HG03442 (cell line): ENCODE results near the gene TMEM260.

Source experiments
- ATAC-seq: cut with Tn5 transposase; IDR thresholded peaks from one replicate; pipeline ENCODE4 v1.9.1; 2021; ENCODE audit warnings: mild to moderate bottlenecking, moderate library complexity; ENCODE audit not compliant: unreplicated experiment

The TMEM260 gene

DNA sequence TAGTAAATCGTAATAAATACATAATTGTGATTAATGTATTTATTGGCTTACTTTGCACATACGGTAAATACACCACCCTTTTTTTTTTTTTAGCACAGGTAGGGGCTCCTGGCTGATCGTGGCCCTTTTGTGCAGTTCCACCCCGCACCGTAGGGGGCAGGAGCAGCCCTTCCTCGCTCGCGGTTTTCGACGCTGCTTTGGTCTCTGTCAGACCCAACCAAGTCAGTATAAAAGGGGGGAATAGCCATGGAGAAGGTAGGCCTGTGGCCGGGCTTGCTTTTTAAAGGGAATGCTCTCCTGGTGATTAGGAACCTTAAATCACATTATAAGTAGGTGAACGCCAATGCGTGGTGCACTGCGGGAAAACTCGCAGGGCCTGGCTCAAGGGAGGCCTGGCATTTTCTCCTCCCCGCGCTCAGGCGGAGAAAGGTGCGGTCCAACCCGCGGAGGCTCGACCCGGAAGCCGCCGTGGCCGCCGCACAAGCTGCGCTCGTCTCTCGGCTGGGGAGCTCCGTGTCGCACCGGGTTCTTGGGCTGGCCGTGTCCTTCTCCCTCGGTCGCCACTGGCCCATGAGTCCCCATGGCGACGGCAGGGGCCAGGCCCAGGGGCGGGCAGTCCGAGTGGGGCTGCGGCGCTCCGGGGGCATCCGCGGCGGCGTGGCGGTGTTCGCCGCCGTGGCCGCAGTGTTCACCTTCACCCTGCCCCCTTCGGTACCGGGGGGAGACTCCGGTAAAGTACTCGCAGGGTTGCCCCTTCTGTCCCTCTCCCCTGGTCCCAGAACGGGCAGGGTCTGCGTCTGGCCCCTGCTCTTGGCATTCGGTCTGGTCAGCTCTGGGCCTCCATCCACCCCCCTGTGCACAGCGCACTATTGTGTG, at the start of gene TMEM260:
TMEM260 (plus strand) TSS at position 454 of the 876 bp plus-strand sequence; CDS start at position 571, 117 bp downstream.
- ATAC-seq, result peak; percentile 85

DNA sequence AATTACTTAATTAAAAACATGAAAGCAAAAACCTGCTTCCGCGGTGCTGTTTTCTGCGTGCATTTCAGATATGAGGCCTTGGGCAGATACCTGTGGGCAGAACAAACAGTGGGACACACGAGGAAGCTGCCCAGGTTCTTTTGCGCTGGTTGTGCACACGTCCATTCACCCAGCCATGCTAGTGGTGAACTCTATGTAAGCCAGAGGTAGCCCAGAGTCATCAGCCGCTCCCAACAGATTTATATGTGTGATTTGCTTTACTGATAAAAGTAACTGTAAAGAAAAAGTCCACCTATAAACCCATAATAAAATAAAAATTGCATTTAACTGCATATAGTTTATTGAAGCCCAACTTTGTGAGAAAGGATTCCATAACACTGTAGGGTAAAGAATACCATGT, 47.1 kb upstream of the TMEM260 start:
- no peak for ATAC-seq

DNA sequence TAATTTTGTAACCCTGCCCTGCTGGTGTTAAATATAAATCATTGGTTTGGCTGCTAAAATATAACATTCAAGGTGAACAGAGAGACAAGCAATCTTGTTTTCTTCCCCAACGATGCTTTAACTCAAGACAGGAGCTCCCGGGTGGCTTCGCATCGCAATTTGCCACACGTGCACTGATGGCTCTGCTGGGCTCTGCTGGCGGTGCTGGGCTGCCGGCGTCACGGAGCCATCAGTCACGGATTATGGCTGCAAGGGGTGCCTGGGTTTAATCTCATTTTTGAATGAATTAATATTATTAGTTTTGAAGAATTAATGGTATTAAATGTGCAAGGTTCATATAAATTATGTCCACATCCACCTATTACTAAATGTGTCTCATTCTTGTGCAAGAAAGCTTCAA, 44.9 kb upstream of the TMEM260 start:
- ATAC-seq, result no peak

DNA sequence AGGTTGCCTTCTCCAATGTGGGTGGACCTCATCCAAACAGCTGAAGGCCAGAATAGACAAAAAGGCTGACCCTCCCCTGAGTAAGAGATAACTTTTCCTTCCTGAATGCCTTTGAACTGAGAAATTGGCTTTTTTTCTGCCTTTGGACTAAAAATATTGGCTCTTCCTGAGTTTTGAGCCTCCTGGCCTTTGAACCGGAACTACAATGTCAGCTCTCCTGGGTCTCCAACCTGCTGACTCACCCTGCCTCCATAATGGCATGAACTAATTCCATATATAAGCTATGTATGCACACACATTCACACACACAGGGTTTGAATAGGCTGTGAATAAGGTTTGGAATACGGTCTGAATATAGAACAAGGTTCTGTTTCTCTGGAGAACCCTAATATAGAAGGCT, 39.7 kb upstream of the TMEM260 start:
- ATAC-seq, result no peak

DNA sequence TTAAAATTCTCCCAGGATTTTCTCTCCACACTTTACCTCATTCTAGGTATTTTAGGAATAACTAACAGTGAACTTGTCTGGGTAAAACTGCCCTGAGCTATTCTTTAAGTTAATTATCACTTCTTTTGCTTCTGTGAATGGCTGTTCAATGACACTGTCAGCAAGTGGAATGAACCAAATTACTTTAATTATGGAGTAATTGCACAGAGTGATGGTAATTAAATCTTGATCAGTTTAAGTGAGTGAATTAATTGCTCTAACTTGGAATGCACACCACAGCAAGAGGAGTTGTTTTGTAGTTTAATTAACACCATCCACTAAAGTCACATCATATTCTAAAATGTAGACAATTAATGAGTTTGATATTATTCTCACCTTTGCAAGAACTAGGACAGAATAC, 36.2 kb upstream of the TMEM260 start:
- no peak for ATAC-seq

DNA sequence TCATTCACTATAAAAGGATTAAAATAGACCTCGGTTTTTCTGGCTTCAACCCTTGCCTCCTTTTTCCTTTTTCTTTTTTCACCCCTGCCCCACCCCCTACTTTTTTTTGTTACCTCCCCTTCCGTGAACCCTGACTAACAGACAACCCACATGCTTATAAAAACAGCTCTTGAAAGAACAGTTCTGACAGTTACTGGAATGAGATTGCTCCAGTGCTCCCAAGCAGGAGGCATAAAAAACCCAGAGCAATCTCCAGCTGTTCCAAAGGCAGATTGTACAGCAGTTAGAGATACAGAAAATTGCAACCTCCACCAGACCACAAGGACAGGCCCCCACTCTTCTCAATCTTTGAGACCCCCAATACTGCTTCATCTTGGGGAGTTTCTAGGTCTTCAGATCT, 29.9 kb upstream of the TMEM260 start:
- no peak for ATAC-seq

DNA sequence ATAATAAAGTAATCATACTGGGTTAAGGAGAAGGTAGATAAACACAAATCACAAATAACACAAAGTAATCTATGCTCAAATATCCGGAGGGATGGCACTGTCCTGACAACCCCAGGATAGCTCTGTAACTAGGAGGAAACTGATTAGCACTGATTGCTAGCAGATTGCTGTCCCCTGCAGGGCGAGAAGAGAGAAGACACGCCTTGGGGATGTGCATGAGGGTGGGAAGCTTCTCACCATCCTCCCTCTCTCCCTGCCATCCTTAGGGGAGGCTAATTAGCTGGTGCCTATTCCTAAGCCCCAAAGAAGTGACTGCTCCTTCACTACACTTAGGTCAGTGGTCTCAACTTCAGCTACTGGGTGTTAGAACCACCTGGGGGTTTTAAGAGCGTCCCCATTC, 27.0 kb upstream of the TMEM260 start:
- ATAC-seq, result no peak

DNA sequence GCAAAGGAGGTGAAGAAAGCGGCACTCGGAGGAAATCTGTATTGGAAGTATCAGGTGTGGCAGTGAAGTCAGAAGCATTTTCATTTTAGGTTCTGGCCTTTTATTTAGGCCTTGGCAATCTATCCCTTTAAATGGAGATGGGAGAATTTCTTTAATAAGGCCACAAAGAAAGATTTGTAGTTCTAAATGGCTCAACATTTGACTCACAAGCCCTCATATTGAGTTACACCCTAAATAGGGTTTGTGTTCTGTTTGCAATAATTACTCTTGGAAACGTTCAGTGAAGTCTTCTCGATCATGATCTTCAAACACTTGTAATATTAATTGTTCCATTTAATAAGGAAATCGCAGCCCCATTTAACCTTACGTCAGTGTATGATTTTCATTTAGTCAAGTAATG, 25.3 kb upstream of the TMEM260 start:
- ATAC-seq, result no peak

DNA sequence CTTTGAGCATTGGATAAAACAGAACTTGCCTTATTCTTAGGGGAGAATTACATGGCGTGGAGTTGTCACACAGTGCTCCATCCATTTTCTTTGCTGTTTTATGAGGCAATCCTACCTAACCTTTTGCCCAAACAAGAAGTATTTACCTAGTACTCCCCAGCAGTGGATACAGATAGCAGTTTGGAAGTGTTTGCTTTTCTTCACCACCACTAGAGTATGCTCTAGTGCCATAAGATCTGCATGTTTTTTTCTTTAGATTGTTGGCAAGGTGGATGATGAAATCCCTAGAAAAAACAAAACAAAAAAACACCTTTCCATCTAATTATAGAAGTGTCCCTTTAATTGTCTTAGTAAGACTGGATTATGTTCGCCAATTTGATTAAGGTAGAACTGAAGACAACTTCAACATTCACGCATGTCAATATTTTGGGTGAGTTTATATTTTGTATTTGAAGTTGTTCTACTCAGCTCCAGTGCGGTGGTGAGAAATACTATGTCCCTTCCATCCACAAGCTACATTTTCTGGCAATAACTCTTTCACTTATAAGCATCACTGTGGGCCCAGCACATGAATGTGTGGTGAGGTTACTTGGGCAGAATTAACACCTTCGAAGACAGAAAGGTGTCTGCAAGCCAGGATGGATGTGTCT, 23.6 kb upstream of the TMEM260 start:
- ATAC-seq, result no peak

DNA sequence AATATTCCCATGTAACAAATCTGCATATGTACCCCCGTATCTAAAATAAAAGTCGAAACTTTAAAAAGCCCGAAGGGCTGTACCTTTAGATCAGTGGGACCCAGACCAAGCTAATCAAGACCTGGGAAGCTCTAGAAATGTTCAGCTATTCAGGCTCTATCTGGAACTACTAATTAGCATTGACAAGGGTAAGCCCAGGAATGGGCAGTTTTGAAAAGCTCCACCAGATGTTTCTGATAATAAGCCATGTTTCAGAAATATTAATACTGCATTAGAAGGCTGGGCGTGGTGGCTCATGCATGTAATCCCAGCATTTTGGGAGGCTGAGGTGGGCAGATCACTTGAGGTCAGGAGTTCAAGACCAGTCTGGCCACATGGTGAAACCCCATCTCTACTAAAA, 20.4 kb upstream of the TMEM260 start:
- ATAC-seq, result no peak

DNA sequence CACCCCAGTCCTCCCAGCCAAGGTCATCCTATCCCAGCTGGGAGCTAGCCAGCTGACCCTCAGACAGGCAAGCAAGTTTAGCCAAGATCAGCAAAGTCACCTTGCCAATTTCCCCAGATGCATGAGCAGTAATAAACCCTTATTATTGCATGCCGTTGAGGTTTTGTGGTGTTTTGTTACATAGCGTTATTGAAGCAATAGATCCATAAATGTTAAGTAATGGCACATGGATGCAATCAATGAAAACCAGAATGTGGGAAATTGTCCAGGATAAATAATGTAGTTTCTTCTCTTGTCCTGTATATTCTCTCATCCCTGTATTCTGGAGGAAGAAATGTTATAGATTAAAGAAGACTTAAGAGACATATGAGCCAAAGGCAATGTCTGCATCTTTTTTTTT, 18.0 kb upstream of the TMEM260 start:
- no peak for ATAC-seq

DNA sequence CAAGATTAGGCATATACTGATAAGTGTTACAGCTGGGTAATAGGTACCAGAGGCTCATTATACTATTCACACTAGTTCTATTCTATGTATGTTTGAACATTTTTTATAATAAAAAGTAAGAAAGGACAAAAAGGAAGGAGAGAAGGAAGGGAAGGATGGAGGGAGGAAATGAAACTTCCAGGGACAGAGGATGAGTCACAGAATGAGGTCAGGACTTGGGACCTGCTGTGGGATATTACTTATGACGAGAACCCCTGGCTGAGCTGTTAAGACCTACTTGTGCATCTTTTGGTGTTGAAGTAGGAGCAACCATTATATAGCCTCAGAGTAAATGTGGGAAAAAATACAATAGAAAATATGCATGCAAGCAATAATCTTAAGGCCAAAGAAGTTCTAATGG, 16.7 kb upstream of the TMEM260 start:
- ATAC-seq, result no peak

DNA sequence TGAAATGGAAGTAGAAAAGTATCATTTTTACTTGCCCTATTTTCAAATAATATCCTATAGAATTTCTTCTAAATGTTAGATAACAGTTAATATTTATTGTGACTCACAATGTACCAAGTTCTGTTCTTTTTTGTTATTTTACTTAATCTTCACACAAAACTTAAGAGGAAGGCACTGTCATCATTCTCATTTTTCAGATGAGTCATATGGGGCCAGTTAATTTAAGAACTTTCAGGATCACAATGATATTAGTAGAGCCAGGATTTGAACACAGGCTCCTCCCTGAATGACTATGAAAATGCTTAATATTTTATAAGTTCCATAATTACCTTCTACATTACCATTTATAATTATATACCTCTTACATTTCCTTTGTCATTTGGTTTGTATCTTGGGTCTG, 10.4 kb upstream of the TMEM260 start:
- ATAC-seq, result no peak

DNA sequence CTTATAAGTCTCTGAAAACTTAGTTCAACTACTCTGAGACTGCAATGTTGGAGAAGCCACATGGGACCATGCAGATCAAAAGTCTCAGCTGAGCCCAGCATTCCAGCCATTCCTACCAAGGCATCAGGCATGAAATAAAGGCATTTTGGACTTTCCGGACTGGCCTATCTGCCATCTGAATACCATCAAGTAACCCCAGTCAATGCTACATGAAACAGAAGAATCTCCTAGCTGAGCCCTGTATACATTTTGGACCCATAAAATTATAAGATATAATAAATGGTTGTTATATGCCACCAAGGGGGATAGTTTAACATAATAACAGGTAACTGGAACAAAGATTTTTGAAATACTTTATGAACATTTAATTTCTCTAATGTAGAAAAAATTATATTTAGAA, 9.3 kb upstream of the TMEM260 start:
- ATAC-seq, result no peak

DNA sequence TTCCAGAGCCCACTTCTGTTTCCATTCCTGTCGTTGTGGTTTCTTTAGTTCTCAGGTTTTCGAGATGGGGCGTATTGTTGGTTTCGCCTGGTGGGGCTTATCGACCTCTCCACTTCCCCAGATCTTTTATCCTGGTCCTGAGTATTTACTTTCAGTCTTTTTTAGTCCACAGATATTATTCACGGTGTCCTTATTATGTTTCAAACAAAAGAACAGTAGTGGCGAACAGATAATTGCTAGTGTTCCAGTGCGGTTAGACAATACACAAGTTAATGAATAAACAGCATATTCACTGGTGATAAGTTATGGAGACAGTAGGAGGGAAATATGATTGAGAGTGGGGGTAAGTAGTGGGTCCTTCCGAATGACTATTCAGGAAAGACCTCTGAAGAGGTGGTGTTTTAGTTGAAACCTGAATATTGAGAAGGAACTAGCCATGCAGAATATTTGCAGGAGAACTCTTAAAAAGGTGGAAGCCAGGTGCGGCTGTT, 668 bp downstream of the TMEM260 start:
- ATAC-seq, result no peak

DNA sequence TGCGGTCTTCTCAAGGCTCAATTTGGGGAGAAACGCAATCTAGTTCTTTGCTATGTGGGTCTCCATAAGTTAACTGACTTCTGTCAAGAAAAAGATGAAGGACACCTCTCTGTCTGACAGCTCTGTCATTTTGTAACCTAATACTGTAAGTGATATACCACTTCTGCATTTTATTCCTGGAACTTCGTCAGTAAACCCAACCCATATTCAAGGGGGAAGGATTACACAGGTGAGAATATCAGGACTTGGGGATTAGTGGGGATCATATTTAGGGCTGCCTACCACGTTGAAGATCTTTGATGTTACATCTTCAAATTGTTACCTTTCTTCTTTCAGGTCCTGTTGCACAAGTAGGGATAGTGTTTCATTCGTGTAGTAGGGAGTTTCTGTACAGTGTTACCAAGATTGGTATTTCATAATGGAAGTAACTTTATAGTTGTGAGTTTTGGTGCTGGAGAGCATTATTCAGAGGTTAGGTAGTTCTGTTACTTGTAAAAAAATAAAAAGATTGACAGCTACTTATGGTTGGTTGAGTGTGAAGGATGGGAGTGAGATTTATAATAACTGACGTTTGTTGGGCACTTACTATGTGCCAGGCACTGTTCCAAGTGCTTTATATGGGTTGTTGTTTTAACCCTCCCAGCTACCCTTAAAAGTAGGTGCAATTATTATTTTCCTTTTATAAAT, 1.6 kb downstream of the TMEM260 start:
- no peak for ATAC-seq

DNA sequence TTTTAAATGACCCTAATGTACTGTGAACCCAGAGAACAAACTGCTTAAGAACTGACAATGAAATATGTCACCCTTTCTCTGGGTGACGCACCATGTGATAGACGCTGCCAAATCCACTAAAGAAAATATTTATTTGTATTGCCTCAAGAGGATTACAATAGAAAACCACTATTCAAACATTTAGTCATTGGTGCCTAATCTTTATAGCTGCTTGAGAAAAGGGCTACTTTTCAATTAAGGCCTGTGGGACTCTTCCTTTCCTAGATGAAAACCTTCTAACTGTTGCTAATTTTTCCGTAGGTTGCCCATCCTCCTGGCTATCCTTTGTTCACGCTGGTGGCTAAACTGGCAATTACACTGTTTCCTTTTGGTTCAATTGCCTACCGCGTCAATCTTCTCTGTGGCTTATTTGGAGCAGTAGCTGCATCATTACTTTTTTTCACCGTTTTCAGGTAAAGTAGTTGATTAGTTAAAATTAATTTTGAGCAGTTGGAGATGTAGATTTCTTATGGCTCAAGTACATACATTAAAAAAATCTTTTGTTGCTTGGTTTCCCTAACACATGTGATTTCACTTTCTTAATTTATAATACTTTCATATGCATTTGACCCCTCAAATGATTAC, 6.0 kb downstream of the TMEM260 start:
- ATAC-seq, result no peak

DNA sequence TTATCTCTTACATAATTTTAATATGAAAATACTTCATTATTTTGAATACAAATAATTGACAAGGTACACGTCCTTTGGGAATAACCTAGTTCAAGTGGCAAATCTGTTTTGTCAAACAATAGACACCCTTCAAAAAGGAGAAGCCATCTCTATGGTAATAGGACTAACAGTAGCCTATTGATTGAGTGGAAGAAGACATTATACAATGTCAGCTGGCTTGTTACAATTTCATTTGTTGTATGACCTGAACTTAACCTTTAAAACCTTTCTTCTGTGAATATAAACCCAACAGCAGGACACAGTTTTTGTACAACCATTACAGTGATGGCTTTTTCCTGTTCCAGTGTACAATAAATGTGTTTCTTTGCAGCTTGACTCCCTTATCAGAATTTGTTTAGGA, 8.1 kb downstream of the TMEM260 start:
- no peak for ATAC-seq

DNA sequence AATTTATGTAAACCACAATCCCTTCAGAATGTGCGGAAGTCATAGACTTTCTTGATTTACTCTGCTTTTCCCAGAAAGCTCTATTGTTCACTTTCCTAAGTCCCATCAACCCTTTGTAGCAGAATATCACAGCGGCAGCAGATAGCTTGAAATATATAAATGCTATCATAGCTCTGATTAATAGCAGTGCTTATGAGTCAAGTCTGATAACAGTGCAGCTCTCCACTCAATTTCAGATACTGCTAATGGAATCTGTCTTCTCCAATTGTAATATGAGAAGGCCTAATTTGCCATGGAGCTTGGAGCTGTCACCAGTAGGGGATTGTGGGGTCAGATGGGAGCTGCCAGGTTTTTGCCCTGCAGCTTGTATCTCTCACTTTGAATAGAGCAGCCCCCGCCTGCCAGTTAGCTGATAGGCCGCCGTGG, 10.9 kb downstream of the TMEM260 start:
- no peak for ATAC-seq

DNA sequence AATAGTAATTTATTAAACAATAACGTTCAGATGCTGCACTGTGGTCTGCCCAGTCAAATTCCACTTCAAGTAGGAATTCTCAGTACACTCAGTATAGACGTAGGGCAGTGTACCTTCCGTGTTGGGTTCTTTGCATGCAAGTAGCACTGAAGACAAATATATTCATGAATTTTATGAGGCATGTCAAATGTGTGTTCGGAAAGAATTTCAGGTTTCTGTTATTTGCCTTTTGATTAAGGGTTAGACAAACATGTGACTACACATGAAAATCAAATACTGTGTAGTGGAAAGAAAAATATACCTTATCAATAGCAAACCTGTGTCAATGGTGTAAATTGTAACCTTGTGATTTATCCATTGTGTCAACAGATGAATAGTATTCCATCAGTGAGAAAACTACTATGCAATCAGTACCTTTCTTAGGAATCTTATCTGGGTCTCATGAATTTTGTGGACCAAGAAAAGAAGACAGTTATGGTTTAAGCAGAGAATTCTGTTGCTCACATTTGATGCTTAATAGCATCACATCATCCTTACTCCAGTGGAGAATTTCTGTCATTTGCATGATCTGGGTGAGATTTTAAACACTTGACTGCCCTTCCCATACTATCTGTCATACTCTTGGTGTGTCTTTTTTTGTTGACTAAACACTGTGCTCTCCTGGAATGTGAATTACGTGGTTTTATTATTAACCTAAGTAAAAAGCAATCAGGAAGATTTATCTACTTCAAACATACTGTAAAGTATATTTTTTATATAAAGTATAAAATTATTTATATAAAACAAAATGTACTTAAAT, 13.3 kb downstream of the TMEM260 start:
- no peak for ATAC-seq
